Measurements from ENCODE around the gene RNF38.
"Not testable (repeated sequence)": the region's sequence is repeated elsewhere in the genome, so short reads cannot be mapped to it uniquely, and the experiment has no call there.

The RNF38 gene

DNA sequence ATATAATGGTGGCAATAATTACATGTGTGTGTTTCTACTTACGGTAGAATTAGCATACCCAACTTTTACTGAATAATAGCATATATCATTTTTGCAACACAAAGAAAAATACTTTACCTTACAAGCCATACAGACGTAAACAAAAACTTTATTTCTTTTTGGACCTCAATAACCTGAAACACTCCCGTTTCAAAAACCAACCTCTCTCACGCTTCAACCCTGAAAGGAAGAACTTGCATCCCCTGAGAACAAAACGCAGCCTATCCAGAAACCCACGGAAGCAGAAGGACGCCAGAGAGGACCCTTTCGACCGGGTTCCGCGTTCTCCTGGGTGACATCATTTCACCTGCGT is at the start of gene RNF38:
Gene RNF38 (minus strand): TSS at position 290 of the 352 bp plus-strand sequence. CDS start 161 bp downstream, at position 129.
- Histone ChIP-seq H3K36me3 (ENCODE audit: insufficient read depth, low read length) (no peaks in the 10 kb centered on the region), H3K9ac (ENCODE audit: low read length) (peak within 1 kb of the TSS; percentile 45), H3K27me3 (ENCODE audit: control insufficient read depth in 1 of 2, insufficient read depth in 2 of 2, low read length in 2 of 2) (no peaks in the 10 kb centered on the region), H3K27ac (ENCODE audit: low read depth, low read length) (peak within 1 kb of the TSS; percentile 91), H3K4me1 (ENCODE audit: insufficient read depth, low read length) (peaks cover 24% of the 10 kb centered on the region), H3K9me3 (ENCODE audit: low read length) (no peaks in the 10 kb centered on the region), H3K4me3 (ENCODE audit: low read depth in 1 of 2, low read length in 2 of 2) (peak within 1 kb of the TSS; percentile 78 to 90)

DNA sequence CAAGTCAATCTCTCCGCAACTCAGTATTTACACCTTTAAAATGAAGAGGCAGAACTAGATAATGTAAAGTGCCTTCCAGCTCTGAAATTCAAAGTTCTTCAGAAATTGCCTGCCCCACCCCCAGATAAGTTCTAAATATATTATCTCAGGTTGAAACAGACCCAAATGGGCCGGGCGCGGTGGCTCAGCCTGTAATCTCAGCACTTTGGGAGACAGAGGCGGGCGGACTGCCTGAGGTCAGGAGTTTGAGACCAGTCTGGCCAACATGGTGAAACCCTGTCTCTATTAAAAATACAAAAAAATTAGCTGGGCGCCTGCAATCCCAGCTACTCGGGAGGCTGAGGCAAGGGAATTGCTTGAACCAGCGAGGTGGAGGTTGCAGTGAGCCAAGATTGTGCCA is 48.5 kb upstream of the RNF38 start:
- not testable (repeated sequence) for H3K9me3 ChIP-seq (ENCODE audit: low read length); H3K27ac ChIP-seq (ENCODE audit: low read depth, low read length); H3K27me3 ChIP-seq (ENCODE audit: control insufficient read depth in 1 of 2, insufficient read depth in 2 of 2, low read length in 2 of 2); H3K4me3 ChIP-seq (ENCODE audit: low read depth in 1 of 2, low read length in 2 of 2); H3K36me3 ChIP-seq (ENCODE audit: insufficient read depth, low read length); H3K9ac ChIP-seq (ENCODE audit: low read length)
- H3K4me1 ChIP-seq (ENCODE audit: insufficient read depth, low read length) = peaks cover 13% of the 10 kb centered on the region

DNA sequence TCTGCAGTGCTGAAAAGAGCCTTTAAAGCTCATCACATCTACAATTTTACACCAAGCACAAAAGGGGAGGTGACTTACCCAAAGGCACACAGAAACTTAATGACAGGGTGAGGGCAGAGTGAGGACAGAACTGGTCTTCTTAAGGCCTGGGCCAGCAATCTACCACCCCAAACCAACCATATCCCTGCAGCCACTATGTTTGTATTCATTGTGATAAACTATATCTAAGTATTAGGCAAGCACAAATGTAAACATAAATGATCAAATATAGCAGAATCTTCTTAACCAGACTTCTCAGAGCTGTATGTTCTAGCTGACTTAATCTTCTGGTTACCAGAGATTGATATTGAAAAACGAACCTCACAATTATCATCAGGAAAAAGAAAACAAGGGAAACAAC is 47.9 kb upstream of the RNF38 start:
- Histone ChIP-seq H3K27ac (ENCODE audit: low read depth, low read length) (no peak overlapping the region), H3K9ac (ENCODE audit: low read length) (no peak overlapping the region), H3K36me3 (ENCODE audit: insufficient read depth, low read length) (no peaks in the 10 kb centered on the region), H3K4me3 (ENCODE audit: low read depth in 1 of 2, low read length in 2 of 2) (no peak overlapping the region), H3K27me3 (ENCODE audit: control insufficient read depth in 1 of 2, insufficient read depth in 2 of 2, low read length in 2 of 2) (no peaks in the 10 kb centered on the region), H3K9me3 (ENCODE audit: low read length) (no peaks in the 10 kb centered on the region), H3K4me1 (ENCODE audit: insufficient read depth, low read length) (peaks cover 13% of the 10 kb centered on the region)

DNA sequence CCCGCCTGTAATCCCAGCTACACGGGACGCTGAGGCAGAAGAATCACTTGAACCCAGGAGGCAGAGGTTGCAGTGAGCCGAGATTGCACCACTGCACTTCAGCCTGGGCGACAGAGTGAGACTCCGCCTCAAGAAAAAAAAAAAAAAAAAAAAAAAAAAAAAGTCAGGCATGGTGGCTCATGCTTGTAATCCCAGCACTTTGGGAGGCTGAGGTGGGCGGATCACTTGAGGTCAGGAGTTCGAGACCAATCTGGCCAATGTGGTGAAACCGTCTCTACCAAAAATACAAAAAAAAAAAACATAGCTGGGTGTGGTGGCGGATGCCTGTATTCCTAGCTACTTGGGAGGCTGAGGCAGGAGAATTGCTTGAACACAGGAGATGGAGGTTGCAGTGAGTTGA is 46.6 kb upstream of the RNF38 start:
- not testable (repeated sequence) for H3K27ac ChIP-seq (ENCODE audit: low read depth, low read length); H3K36me3 ChIP-seq (ENCODE audit: insufficient read depth, low read length); H3K27me3 ChIP-seq (ENCODE audit: control insufficient read depth in 1 of 2, insufficient read depth in 2 of 2, low read length in 2 of 2); H3K9ac ChIP-seq (ENCODE audit: low read length); H3K4me3 ChIP-seq (ENCODE audit: low read depth in 1 of 2, low read length in 2 of 2); H3K9me3 ChIP-seq (ENCODE audit: low read length)
- H3K4me1 ChIP-seq (ENCODE audit: insufficient read depth, low read length) = peaks cover 13% of the 10 kb centered on the region

DNA sequence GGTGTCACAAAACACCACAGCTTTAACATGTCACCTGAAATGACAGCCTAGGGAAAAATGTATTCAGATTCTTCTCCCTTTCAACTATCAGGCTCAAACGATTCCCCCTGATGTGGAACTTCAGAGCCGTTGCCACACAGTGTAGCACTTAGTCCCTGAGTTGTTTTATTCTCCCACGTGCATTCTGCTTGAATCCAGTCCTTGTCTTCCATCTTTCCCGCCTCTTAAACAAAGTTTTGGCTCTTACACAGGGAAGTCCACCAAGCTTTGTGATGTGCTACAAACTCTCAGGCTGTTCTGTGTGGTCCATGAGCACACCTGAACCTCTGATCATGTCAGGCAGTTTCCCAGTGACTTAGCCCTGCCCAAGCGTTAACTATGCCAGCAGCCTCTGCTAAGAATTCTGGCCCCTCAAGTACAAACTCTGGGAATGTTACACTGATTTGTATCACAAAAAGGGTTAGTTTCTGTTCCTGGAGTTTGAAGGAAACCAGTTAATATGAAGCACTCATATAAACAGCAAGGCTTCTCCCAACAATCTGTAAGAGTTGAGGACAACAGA is 45.8 kb upstream of the RNF38 start:
- Histone ChIP-seq H3K9me3 (ENCODE audit: low read length) (no peaks in the 10 kb centered on the region), H3K9ac (ENCODE audit: low read length) (no peak overlapping the region), H3K4me3 (ENCODE audit: low read depth in 1 of 2, low read length in 2 of 2) (no peak overlapping the region), H3K27me3 (ENCODE audit: control insufficient read depth in 1 of 2, insufficient read depth in 2 of 2, low read length in 2 of 2) (no peaks in the 10 kb centered on the region), H3K4me1 (ENCODE audit: insufficient read depth, low read length) (peaks cover 13% of the 10 kb centered on the region), H3K36me3 (ENCODE audit: insufficient read depth, low read length) (no peaks in the 10 kb centered on the region), H3K27ac (ENCODE audit: low read depth, low read length) (no peak overlapping the region)

DNA sequence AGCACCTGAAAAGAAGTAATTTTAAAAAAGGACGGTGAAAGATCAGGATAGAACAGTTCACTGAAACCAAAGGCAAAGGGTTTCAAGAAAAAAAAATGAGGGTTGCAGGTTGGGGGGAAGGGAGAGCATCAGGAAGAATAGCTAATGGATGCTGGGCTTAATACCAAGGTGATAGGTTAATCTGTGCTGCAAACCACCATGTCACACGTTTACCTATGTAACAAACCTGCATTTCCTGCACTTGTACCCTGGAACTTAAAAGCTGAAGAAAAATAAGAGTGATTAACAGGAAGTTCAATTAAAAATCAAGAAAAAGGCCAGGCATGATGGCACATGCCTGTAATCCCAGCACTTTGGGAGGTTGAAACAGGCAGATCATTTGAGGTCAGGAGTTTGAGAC is 44.1 kb upstream of the RNF38 start:
- H3K4me1 ChIP-seq (ENCODE audit: insufficient read depth, low read length) = peaks cover 13% of the 10 kb centered on the region

DNA sequence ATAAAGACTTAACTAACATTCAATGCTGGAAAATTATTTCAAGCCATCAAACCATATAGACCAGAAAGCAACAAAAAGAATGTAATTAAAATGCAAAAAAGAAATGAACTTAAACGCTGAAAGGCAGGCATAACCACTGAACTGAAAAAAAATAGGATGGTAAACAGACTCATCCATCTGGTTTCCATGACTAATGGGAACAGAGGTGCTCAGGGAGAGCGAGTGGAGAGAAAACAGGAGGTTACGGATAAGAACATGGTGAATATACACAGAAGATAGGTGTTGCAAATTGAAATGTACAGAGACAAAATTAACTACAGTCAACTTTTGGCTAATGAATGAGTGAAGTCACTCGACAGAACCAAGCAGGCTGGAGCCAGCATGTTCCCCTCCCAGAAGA is 43.5 kb upstream of the RNF38 start:
- H3K9me3 ChIP-seq (ENCODE audit: low read length) = no peaks in the 10 kb centered on the region
- peaks cover 13% of the 10 kb centered on the region for H3K4me1 ChIP-seq (ENCODE audit: insufficient read depth, low read length)
- no peak overlapping the region for H3K4me3 ChIP-seq (ENCODE audit: low read depth in 1 of 2, low read length in 2 of 2)
- no peaks in the 10 kb centered on the region for H3K36me3 ChIP-seq (ENCODE audit: insufficient read depth, low read length)
- H3K27me3 ChIP-seq (ENCODE audit: control insufficient read depth in 1 of 2, insufficient read depth in 2 of 2, low read length in 2 of 2) = no peaks in the 10 kb centered on the region
- no peak overlapping the region for H3K27ac ChIP-seq (ENCODE audit: low read depth, low read length)
- no peak overlapping the region for H3K9ac ChIP-seq (ENCODE audit: low read length)

More for the DNA sequence above, 44.1 kb upstream of the RNF38 start:
- H3K4me3 ChIP-seq (ENCODE audit: low read depth in 1 of 2, low read length in 2 of 2) = no peak overlapping the region
- H3K27ac ChIP-seq (ENCODE audit: low read depth, low read length) = no peak overlapping the region
- H3K36me3 ChIP-seq (ENCODE audit: insufficient read depth, low read length) = no peaks in the 10 kb centered on the region
- H3K9me3 ChIP-seq (ENCODE audit: low read length) = no peaks in the 10 kb centered on the region
- H3K27me3 ChIP-seq (ENCODE audit: control insufficient read depth in 1 of 2, insufficient read depth in 2 of 2, low read length in 2 of 2) = no peaks in the 10 kb centered on the region
- no peak overlapping the region for H3K9ac ChIP-seq (ENCODE audit: low read length)

DNA sequence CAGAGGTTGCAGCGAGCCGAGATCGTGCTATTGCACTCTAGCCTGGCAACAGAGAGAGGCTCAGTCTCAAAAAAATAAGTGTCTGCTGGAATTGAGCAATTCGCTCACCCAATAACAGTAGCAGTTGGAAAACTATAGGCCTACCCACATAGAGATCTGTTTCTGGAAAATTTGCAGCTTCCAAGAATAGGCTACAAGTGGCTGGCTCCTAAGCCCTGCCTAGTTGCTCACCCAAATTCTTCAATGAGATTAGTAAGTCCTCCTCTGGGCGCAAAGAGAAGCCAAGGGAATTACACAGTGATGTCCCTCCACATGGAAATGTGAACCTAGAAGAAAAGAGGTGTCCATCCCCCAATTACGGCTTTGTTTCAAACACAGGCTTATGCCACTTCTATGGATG is 42.6 kb upstream of the RNF38 start:
- H3K36me3 ChIP-seq (ENCODE audit: insufficient read depth, low read length) = no peaks in the 10 kb centered on the region
- no peaks in the 10 kb centered on the region for H3K9me3 ChIP-seq (ENCODE audit: low read length)
- no peak overlapping the region for H3K27ac ChIP-seq (ENCODE audit: low read depth, low read length)
- H3K4me1 ChIP-seq (ENCODE audit: insufficient read depth, low read length) = peaks cover 4% of the 10 kb centered on the region
- no peak overlapping the region for H3K4me3 ChIP-seq (ENCODE audit: low read depth in 1 of 2, low read length in 2 of 2)
- no peaks in the 10 kb centered on the region for H3K27me3 ChIP-seq (ENCODE audit: control insufficient read depth in 1 of 2, insufficient read depth in 2 of 2, low read length in 2 of 2)
- no peak overlapping the region for H3K9ac ChIP-seq (ENCODE audit: low read length)

DNA sequence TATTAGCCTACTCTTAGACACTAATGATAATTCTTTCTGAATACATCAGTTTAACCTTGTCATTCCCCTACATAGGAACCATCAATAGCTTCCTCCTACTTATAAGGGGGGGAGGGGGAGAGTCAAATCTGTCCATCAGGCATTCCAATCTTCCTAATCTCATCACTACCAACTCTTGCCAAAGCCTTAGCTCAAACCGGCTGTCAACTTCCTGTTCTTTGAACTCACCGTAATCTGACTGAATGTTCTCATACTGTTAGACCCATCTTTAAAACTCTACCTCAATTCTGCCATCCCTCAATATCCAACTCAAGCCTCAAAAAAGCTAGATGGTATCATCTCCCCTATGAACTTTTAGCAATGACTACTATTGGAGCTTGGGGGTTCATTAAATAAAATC is 41.9 kb upstream of the RNF38 start:
- Histone ChIP-seq H3K27me3 (ENCODE audit: control insufficient read depth in 1 of 2, insufficient read depth in 2 of 2, low read length in 2 of 2) (no peaks in the 10 kb centered on the region), H3K27ac (ENCODE audit: low read depth, low read length) (no peak overlapping the region), H3K9ac (ENCODE audit: low read length) (no peak overlapping the region), H3K36me3 (ENCODE audit: insufficient read depth, low read length) (no peaks in the 10 kb centered on the region), H3K4me1 (ENCODE audit: insufficient read depth, low read length) (peaks cover 6% of the 10 kb centered on the region), H3K4me3 (ENCODE audit: low read depth in 1 of 2, low read length in 2 of 2) (no peak overlapping the region), H3K9me3 (ENCODE audit: low read length) (no peaks in the 10 kb centered on the region)

DNA sequence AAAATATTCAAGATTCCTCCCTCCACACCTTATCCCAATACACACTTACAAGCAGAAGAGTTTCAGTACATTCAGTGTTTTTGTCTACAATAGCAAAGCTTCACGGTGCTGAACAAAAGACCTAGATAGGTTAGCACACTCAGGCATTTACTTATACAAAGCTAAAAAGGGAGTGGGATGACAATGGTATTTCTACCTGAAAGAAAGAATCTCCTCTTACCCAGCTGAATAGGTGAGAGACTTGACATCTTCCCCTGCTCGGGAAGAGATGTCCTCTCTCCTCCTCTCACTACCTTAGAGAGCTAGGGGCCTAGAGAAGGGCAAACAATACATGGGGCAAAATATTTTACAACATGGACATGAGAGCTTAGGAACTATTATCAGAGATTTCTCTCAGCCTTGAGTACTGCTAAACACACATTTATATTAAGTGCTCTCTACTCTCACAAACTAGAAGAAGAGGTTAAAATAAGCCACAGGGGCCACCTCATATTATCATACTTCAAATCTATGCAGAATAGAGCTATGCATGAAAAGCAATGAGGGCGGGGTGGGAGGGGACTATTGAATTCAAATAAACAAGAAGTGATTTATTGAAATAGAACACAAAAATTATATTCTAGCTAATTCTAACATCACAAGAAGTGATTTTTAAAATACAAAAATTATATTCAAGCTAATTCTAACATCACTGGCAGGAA is 38.6 kb upstream of the RNF38 start:
- Histone ChIP-seq H3K27ac (ENCODE audit: low read depth, low read length) (no peak overlapping the region), H3K36me3 (ENCODE audit: insufficient read depth, low read length) (no peaks in the 10 kb centered on the region), H3K9ac (ENCODE audit: low read length) (no peak overlapping the region), H3K9me3 (ENCODE audit: low read length) (no peaks in the 10 kb centered on the region), H3K4me3 (ENCODE audit: low read depth in 1 of 2, low read length in 2 of 2) (no peak overlapping the region), H3K27me3 (ENCODE audit: control insufficient read depth in 1 of 2, insufficient read depth in 2 of 2, low read length in 2 of 2) (no peaks in the 10 kb centered on the region), H3K4me1 (ENCODE audit: insufficient read depth, low read length) (peaks cover 8% of the 10 kb centered on the region)

DNA sequence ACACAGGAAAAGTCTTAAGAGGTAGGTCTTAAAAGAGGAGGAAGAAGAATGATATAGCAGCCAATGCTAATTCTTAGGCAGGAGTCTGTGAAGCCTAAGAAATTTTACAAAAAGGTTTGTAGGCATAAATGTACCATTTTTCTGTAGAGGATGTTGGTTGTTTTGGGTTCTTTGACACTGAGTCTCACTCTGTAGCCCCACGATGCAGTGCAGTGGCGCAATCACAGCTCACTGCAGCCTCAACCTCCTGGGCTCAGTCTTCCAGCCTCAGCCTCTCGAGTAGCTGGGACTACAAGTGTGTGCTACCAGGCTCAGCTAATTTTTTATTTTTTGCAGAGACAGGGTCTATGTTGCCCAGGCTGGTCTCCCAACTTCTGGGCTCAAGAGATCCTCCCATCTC is 37.7 kb upstream of the RNF38 start:
- no peak overlapping the region for H3K9ac ChIP-seq (ENCODE audit: low read length)
- no peaks in the 10 kb centered on the region for H3K27me3 ChIP-seq (ENCODE audit: control insufficient read depth in 1 of 2, insufficient read depth in 2 of 2, low read length in 2 of 2)
- no peaks in the 10 kb centered on the region for H3K9me3 ChIP-seq (ENCODE audit: low read length)
- H3K27ac ChIP-seq (ENCODE audit: low read depth, low read length) = no peak overlapping the region
- H3K4me3 ChIP-seq (ENCODE audit: low read depth in 1 of 2, low read length in 2 of 2) = no peak overlapping the region
- no peaks in the 10 kb centered on the region for H3K36me3 ChIP-seq (ENCODE audit: insufficient read depth, low read length)
- H3K4me1 ChIP-seq (ENCODE audit: insufficient read depth, low read length) = peaks cover 8% of the 10 kb centered on the region

DNA sequence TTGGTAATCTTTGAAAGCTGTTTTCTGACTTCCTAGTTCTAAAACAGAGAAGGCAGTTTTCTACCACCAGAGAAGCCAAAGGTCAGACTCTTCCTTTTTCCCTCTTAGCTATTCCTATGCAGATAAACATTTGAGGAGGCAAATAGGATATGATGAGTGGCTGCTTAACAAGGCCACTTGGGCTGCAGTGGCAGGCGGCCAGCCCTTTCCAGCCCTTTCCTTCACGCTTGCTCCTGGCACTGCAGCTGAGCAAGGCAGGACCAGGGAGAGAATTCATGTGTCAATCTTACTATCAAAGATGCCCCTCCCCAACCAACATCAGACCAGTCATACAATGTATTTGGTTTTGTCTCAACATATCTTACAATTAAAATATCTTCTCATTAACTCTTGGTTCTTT is 36.8 kb upstream of the RNF38 start:
- Histone ChIP-seq H3K9me3 (ENCODE audit: low read length) (no peaks in the 10 kb centered on the region), H3K4me1 (ENCODE audit: insufficient read depth, low read length) (peaks cover 8% of the 10 kb centered on the region), H3K9ac (ENCODE audit: low read length) (no peak overlapping the region), H3K36me3 (ENCODE audit: insufficient read depth, low read length) (no peaks in the 10 kb centered on the region), H3K4me3 (ENCODE audit: low read depth in 1 of 2, low read length in 2 of 2) (no peak overlapping the region), H3K27ac (ENCODE audit: low read depth, low read length) (no peak overlapping the region), H3K27me3 (ENCODE audit: control insufficient read depth in 1 of 2, insufficient read depth in 2 of 2, low read length in 2 of 2) (no peaks in the 10 kb centered on the region)

All from muscle layer of colon (tissue), 2 donors.